HG03097 (cell line): ENCODE results near the gene SUPT4H1.

Source experiments
- ATAC-seq: cut with Tn5 transposase; IDR thresholded peaks from one replicate; pipeline ENCODE4 v1.9.1; 2021; ENCODE audit not compliant: unreplicated experiment, low FRiP score

SUPT4H1 gene

GRCh38 chr17:58321571-58322525, 30.2 kb downstream of the SUPT4H1 start:
- no peak for ATAC-seq

GRCh38 chr17:58320570-58321323, 31.3 kb downstream of the SUPT4H1 start:
- no peak for ATAC-seq

- no peak for ATAC-seq
Measured at GRCh38 chr17:58320163-58320558, 31.8 kb downstream of the SUPT4H1 start.

DNA sequence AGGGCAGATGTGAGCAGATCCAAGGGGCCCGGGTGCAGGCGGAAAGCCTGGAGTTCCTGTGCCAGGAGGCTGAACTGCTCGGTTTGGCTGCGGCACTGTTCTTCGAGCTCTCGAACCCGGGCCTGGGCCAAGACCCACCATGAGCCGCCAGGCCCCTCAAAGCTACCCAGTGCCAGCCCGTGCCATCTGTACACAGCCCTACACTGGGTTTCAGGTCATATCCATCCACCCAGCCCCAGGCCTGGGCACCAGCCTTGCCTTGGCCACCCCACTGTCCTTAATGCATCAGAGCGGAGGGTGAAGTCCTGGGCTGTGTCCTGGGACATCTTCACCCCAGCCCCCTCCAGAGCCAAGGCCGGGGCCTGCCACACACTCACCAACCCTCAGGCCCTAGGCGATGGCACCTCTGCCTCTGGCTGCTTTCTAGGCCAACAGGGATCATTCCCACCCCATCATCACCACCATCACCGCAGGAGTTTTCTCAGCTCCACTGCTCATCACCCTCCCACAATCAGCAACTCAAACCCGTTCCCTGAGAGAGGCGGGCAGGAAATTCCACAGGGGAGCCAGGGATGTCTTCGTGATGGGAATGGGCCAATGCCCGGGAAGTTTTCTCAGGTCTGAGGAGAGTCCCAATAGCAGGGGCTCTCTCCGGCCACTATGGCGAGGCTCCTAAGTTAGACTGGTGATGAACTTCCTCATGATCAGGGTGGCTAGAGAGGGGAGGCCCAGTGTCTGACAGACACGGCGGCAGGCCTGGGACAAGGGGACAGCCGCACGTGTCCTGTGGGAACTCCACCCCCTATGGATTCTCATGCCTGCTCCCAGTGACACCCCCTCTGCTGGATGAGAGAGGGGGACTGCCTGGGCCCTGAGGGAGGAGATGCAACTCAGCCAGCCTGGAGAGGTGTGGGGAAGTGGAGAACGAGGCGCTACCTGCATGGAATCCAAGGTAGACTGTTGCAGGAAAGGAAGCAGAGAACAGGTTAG, 32.5 kb downstream of the SUPT4H1 start:
- no peak for ATAC-seq

GRCh38 chr17:58318627-58319172, 33.3 kb downstream of the SUPT4H1 start:
- ATAC-seq, result no peak

- ATAC-seq, result no peak
Measured at GRCh38 chr17:58318065-58318481, 33.9 kb downstream of the SUPT4H1 start.

DNA sequence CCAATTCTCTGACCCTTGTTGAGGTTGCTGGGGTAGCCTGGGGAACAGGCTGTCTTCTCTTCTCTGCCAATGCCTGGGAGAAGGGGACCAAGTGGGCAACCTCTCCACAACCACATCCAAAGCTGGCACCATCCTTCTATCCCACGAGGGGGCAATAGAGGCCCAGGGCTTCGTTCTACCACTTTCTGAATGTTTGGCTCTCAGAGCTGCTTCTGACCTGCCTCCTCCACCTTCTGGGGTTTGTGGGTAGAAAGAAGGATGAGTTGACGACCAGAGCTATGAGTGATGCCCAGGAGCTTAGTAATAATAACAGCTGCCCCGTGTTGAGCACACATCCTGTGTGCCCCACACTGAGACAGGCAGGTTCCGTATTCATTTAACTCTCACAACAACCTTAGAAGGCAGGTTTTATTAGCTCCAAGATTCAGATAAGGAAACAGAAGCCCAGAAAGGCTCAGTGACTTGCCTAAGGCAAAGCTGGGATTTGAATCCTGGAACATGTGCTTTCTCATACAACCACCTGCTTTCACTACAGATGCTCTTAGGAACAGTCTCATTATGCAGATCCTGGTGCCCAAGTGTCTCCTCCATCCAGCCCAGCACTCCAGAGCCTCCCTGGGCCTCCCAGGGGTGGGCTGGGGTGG, 34.5 kb downstream of the SUPT4H1 start:
- no peak for ATAC-seq

DNA sequence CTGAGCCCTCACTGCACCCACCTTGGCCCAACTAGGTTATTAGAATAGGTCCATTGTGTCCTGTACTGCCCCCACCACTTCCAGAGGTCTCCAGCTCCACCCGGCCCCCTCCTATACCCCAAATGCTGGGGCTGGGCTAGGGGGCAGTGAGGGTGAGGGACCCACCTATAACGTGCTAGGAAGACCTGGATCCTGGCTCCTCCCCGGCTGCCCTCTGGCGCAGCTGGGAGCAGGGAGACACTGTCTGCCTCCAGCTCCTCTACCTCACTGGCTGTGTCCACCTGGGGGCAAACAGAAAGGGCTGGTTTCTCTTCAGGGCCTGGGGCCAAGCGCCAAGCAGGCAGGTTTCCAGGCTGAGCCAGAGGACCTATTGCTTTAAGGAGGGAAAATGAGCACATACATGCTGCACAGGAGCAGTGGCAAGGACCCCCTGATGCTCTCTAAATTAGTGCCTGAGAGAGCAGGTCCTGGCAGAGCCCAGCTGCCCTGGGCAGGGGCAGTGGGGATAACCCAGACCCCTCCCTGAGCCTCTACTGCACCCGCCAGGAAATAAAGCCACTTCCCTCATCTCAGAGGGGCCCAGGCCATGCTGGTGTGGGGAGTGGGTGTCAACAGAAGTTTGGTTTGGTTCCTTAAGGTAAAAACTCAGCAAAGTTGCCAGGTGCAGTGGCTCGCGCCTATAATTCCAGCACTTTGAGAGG, 35.6 kb downstream of the SUPT4H1 start:
- ATAC-seq, result no peak

DNA sequence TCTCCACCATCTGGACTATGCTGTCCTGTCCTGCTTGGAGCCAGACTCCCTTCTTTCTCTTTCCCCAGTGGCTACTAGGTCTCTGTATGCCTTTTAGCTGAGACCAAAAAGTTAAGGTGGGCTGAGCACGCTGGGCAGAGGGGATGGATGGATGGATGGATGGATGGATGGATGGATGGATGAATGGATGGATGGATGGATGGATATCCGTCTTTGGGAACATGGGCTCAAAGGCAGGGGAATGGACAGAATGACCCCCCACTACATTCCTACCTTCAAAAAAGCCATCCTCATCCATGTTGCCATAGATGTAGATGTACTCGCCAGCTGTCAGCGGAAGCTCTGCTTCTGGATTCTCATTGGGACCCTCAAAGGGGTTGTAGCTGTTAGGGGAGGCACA, 36.3 kb downstream of the SUPT4H1 start:
- no peak for ATAC-seq

- ATAC-seq, result no peak
Measured at GRCh38 chr17:58315281-58315711, 36.7 kb downstream of the SUPT4H1 start.

GRCh38 chr17:58314706-58315015, 37.3 kb downstream of the SUPT4H1 start:
- ATAC-seq, result no peak

DNA sequence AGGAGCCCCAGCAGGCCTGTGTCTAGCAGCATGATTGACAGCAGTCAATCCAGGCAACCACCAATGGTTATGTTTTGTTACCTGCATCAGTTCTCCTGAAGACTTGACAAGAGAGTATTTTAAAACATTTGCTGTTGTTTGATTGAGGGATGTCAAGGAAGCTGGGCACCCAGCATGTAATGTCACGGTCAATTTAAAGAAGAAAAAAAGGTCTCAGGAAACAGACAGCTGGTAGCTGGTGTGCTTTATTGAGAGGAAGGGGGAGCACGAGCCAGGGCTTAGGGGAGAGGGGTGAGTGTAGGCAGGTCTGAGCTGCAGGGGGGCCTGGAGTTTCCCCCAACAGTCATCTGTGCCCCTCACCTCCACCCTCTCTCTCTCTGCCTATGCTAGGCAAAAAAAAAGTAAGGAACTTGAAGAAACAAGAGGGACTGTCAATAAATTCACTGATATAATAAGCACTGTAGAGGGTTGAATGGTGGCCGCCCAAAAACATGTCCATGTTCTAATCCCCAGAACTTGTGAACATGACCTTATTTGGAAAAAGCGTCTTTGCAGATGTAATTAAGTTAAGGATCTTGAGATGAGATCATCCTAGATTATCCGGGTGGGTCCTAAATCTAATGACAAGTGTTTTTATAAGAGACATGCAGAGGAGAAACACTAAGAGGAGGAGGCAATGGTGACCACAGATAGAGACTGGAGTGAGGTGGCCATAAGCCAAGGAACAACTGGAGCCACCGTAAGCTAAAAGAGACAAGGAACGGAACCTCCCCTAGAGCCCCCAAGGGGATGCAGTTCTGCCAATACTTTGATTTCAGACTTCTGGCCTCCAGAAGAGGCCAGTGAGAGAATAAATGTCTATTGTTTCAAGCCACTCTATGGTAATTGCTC, 37.9 kb downstream of the SUPT4H1 start:
- no peak for ATAC-seq

- ATAC-seq, result no peak
Measured at GRCh38 chr17:58312829-58313228, 39.2 kb downstream of the SUPT4H1 start.

DNA sequence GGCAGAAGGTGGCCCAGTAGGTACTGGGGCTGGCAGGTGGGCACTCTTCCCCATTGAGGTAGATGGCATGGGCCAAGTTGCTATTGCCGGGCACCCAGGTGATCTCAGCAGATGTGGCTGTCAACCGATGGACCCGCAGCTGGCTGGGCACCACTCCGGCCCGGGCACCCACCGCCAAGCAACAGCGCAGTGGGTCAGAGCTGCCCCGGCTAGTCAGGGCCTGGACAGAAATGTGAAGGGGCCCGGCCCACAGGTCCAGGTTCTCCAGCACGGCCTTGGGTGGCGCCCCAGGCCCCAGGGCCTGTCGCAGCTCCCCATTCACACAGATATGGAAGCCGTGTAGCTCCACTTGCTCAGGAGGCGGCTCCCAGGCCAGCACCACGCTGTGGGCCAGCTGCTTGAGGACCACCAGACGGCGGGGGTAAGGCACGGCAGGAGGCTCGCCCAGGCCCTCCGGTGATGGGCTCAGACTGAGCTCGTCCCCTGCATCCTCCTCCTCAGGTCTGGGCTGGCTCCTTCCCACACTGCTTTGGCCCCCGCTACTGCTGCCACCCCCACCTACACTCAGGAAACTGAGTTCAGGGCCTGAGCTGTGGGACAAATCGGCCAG, 39.9 kb downstream of the SUPT4H1 start:
- ATAC-seq, result no peak

DNA sequence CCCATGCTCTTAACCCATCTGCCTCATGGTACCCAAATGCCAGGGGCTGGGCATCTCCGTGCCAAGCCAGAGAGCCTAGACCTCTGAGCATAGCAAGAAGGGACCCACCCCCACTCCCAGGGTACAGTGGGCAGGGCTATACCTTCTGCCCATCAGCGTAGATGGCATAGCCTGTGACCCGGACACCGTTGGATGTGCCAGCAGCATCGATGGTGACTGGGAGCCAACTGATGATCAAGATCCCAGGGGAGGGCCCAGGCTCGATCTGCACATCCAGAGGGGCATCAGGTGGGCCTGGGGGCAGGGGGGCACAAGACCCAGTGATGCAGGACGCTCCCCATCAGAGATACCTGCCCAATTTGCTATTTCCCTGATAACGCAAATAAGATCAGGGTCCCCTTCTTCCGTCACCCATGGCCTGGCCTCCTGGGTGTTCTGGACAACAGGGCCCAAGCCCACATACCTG, 40.5 kb downstream of the SUPT4H1 start:
- ATAC-seq, result no peak

DNA sequence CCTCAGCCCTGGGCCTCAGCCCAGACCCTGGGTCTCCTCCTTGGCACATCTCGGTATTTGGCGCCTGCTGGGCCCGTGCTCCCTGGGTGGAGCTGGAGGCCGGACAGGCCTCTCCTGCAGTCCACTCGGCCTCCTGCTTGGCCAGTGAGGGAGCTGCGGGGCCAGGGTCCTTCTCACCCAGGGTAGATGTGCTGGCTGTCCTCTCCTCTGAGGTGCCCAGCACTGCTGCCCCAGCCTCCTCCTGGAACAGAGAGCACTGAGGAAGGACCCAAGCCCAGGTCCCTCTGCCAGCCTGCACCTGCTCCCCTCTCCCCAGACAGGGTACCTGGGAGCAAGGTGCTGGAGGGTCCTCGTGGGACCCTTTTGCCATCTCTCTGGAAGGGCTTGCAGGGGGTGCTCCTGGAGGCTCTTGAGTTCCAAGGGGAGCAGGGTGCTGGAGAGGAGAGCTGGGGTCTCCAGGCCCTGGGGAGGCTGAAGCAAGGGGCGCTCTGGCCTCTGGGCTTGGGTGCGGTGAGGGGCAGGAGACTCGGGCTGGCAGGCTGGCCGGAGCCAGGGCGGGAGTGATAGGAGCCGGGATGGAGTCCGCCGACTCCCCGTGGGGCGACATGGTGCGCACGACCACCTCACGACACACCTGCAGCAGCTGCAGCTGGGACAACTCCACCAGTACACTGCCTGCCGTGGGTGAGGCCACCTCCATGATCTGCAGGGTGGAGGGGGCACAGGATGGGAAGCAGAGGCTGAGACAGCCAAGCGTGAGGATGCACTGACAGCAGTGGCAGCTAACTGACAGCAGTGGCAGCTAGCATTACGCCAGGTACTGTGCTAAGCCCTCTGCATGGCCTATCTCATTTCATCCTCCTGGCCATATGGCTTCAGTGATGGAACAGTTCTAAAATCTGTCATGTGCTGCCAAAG, 41.2 kb downstream of the SUPT4H1 start:
- no peak for ATAC-seq

DNA sequence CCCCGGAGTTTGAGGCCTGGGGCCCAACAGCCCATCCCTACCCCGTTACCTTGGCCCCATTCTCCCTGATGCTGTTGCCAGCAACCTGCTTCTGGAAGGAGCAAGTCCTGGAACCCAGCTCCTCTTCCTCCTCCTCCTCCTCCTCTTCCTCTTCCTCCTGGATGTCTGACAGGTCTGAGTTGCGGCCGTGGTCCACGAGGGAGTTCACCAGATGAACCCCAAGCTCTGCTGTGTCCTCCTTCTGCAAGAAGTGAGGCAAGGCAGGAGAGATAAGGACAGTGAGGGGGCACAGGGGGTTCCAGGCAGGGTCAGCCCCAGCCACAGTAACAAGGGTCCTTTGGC, 42.1 kb downstream of the SUPT4H1 start:
- no peak for ATAC-seq
